ENCODE data around the gene CREM. TPM values are rescaled to one million over a fixed set of nuclear protein-coding genes. Genes with fewer than 3 reads are reported as not detected.
A peak's percentile ranks its signal among the peaks of the same experiment; 100 is the strongest.

CREM gene
- total RNA-seq, 2 donors from 2014 or later, result 10.9 to 24.8 TPM

DNA sequence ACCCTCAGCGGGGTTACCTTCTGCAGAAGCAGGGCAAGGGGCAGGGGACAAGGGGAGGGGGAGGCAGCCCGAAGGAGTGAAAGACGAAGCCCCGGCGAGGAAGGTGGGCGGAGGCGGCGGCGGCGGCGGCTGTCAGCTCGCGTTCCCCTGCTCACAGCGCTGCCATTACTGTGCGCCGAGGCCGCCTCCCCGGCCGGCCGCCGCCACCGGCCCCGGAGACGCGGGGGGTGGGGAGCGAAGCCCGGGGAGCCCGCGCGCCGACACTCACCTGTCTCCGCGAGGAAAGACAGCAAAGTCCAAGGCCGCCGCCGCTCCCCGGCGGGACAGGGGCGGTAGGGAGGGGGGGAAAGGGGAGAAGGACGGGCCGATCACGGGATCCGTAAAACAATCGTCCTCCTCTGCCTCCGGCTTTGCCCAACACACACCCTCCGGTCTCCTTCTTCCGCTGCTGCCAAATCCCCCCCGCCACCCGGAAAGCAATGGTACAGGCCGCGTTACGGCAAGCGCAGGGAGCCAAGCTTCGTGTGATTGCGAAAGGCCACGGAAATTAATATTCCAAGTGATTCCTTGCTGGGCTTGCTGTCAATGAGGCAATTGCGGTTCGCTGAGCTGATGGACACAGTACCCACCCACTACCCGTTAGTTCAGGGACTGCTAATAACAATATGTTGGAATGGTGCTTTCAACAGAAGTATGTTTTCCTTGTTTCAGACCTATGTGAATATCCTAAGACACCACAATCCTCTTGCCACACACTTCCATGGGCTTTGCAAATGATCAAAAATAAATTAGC, 36.3 kb upstream of the CREM start, which contains the start of gene CUL2:
Gene CUL2, minus strand, starts transcription at position 180 of the 793 bp plus-strand sequence. CDS start 19,024 bp downstream, outside the sequence.
- Histone ChIP-seq H3K9me3 (no peaks in the 10 kb centered on the region), H3K9ac (ENCODE audit: low read depth in 2 of 2, low read length in 2 of 2) (peak within 1 kb of the TSS; percentile 81 to 89), H3K36me3 (no peaks in the 10 kb centered on the region), H3K4me1 (peaks cover 8% of the 10 kb centered on the region), H3K4me3 (peak within 1 kb of the TSS; percentile 89), H3K27ac (peak within 1 kb of the TSS; percentile 95), H3K27me3 (no peaks in the 10 kb centered on the region)
- intact Hi-C loops (cut with DNase I), result no loop called here
- TF ChIP-seq, protein P1, sequence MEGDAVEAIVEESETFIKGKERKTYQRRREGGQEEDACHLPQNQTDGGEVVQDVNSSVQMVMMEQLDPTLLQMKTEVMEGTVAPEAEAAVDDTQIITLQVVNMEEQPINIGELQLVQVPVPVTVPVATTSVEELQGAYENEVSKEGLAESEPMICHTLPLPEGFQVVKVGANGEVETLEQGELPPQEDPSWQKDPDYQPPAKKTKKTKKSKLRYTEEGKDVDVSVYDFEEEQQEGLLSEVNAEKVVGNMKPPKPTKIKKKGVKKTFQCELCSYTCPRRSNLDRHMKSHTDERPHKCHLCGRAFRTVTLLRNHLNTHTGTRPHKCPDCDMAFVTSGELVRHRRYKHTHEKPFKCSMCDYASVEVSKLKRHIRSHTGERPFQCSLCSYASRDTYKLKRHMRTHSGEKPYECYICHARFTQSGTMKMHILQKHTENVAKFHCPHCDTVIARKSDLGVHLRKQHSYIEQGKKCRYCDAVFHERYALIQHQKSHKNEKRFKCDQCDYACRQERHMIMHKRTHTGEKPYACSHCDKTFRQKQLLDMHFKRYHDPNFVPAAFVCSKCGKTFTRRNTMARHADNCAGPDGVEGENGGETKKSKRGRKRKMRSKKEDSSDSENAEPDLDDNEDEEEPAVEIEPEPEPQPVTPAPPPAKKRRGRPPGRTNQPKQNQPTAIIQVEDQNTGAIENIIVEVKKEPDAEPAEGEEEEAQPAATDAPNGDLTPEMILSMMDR (IDR thresholded peaks at IDR 0.05), result no peak
- DNase-seq, result peak; percentile 95

DNA sequence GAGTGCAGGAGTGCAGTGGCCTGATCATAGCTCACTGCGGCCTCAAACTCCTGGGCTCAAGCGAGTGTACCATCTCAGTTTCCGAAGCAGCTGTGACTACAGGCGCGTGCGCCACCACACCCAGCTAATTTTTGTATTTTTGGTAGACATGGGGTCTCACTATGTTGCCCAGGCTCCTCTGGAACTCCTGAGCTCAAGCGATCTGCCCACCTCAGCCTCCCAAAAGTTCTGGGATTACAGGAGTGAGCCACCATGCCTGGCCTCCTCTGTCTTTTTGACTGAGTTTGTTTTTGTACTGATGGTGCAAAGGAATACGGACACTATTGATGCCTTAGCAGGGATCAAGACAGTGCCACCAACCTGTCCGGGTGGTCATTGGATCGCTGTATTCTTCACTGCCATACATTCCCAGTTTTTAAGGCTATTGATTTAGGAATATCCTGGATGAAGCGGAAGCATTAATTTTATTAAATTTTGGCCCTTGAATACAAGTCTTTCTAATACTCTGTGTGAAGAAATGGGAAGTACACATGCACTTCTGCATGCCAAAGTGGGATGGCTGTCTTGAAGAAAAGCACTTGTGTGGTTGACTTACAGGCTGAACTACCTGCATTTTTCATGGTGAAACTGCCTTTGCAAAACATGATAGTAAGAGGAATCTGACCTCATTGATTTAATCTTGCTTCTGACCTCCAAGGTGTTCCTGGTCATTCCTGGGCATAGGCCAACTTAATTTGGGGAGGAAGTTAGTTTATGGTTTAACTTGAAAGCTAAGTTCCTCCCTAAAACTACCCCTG, 34.5 kb upstream of the CREM start:
- Histone ChIP-seq H3K27ac (no peak overlapping the region), H3K36me3 (no peaks in the 10 kb centered on the region), H3K9ac (ENCODE audit: low read depth in 2 of 2, low read length in 2 of 2) (no peak overlapping the region), H3K4me1 (peaks cover 8% of the 10 kb centered on the region), H3K9me3 (no peaks in the 10 kb centered on the region), H3K27me3 (no peaks in the 10 kb centered on the region), H3K4me3 (no peak overlapping the region)
- intact Hi-C loops (cut with DNase I), result no loop called here
- no peak for DNase-seq
- TF ChIP-seq, protein P1 (IDR thresholded peaks at IDR 0.05), result no peak

DNA sequence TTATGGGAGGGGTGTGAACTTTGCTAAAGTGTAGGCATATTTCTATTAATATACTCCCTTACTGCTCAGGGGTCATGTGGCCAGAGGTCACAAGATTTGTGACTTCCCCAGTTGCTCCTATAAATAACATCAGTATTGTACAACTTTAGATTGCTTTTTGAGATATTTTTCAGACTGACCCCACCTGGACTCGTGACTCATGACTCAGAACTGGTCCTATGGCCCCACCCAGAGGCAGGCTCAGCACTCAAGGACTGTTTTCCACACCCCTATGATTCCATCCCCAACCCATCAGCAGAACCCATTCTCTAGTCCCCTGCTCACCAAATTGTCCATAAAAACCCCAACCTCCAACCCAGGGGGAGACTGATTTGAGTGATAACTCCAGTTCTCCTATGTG, 33.8 kb upstream of the CREM start:
- TF ChIP-seq, protein P1 (IDR thresholded peaks at IDR 0.05), result no peak
- intact Hi-C loops (cut with DNase I), result no loop called here
- H3K4me3 ChIP-seq, result no peak overlapping the region
- no peak overlapping the region for H3K9ac ChIP-seq (ENCODE audit: low read depth in 2 of 2, low read length in 2 of 2)
- no peak overlapping the region for H3K27ac ChIP-seq
- no peaks in the 10 kb centered on the region for H3K9me3 ChIP-seq
- no peak for DNase-seq
- no peaks in the 10 kb centered on the region for H3K36me3 ChIP-seq
- no peaks in the 10 kb centered on the region for H3K27me3 ChIP-seq
- H3K4me1 ChIP-seq, result peaks cover 8% of the 10 kb centered on the region

DNA sequence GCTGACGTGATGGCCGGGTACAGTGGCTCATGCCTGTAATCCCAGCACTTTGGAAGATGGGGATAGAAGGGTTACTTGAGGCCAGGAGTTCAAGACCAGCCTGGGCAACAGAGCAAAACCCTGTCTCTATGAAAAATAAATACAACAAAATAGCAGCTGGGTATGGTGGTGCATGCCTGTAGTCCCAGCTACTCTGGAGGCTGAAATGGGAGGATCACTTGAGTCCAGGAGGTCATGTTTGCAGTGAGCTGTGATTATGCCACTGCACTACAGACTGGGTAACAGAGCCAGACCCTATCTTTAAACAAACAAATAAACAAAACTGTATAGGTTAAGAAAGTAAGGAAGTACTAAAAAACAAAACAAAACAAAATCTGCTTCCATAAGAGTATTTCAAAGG, 30.3 kb upstream of the CREM start:
- Histone ChIP-seq H3K27me3 (no peaks in the 10 kb centered on the region), H3K4me1 (no peaks in the 10 kb centered on the region), H3K9me3 (no peaks in the 10 kb centered on the region), H3K27ac (no peak overlapping the region), H3K36me3 (no peaks in the 10 kb centered on the region), H3K4me3 (no peak overlapping the region), H3K9ac (ENCODE audit: low read depth in 2 of 2, low read length in 2 of 2) (no peak overlapping the region)
- TF ChIP-seq, protein P1 (IDR thresholded peaks at IDR 0.05), result no peak
- no peak for DNase-seq
- intact Hi-C loops (cut with DNase I), result no loop called here

DNA sequence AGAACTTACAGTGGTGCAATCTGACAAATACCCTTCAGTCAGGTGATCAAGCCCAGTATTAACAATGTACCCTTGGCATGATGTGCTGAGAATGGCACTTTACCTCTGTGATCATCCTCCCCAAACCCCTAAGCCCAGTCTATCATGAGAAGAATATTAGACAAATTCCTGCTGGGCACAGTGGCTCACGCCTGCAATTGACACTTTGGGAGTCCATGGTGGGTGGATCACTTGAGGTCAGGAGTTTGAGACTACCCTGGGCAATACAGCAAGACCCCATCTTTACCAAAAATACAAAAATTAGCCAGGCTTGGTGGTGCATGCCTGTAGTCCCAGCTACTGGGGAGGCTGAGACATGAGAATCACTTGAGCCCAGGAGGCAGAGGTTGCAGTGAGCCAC, 29.1 kb upstream of the CREM start:
- DNase-seq, result no peak
- intact Hi-C loops (cut with DNase I), result no loop called here

More for the DNA sequence above, 29.1 kb upstream of the CREM start:
- Histone ChIP-seq H3K9ac (ENCODE audit: low read depth in 2 of 2, low read length in 2 of 2) (no peak overlapping the region), H3K4me3 (no peak overlapping the region), H3K36me3 (no peaks in the 10 kb centered on the region), H3K9me3 (no peaks in the 10 kb centered on the region), H3K27me3 (no peaks in the 10 kb centered on the region), H3K4me1 (no peaks in the 10 kb centered on the region), H3K27ac (no peak overlapping the region)
- TF ChIP-seq, protein P1 (IDR thresholded peaks at IDR 0.05), result no peak

Measured in colonic mucosa (tissue), 4 donors.